ENCODE data around the gene VSIG8.

The VSIG8 gene

DNA sequence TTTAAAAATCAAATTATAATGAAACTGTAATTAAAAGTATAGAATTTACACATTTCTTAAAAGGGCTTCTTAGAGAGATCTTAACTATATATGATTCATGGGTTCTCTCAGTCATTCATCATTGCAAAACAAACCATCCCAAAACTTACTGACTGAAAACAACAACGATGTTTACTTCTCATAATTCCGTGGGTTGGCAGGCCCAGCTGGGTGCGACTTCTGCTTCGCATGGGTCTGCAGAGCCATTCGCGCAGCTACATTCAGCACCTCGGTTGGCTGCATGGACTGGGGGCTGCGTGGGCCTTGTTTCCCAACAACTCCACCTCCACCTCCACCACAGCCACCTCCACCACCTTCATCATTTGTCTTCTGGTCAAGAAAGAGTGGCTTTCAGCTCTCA is 31.7 kb downstream of the VSIG8 start:
- no peak for DNase-seq
- TF ChIP-seq, protein P1, sequence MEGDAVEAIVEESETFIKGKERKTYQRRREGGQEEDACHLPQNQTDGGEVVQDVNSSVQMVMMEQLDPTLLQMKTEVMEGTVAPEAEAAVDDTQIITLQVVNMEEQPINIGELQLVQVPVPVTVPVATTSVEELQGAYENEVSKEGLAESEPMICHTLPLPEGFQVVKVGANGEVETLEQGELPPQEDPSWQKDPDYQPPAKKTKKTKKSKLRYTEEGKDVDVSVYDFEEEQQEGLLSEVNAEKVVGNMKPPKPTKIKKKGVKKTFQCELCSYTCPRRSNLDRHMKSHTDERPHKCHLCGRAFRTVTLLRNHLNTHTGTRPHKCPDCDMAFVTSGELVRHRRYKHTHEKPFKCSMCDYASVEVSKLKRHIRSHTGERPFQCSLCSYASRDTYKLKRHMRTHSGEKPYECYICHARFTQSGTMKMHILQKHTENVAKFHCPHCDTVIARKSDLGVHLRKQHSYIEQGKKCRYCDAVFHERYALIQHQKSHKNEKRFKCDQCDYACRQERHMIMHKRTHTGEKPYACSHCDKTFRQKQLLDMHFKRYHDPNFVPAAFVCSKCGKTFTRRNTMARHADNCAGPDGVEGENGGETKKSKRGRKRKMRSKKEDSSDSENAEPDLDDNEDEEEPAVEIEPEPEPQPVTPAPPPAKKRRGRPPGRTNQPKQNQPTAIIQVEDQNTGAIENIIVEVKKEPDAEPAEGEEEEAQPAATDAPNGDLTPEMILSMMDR (IDR thresholded peaks at IDR 0.05) = no peak
- Mint-ChIP-seq H3K36me3 (ENCODE audit: low read depth) (no peaks in the 10 kb centered on the region), H3K4me1 (peaks cover 4% of the 10 kb centered on the region), H3K27me3 (ENCODE audit: low read depth, poor library complexity) (peaks cover 39% of the 10 kb centered on the region), H3K9me3 (no peaks in the 10 kb centered on the region), H3K4me3 (no peak overlapping the region), H3K27ac (no peak overlapping the region)

DNA sequence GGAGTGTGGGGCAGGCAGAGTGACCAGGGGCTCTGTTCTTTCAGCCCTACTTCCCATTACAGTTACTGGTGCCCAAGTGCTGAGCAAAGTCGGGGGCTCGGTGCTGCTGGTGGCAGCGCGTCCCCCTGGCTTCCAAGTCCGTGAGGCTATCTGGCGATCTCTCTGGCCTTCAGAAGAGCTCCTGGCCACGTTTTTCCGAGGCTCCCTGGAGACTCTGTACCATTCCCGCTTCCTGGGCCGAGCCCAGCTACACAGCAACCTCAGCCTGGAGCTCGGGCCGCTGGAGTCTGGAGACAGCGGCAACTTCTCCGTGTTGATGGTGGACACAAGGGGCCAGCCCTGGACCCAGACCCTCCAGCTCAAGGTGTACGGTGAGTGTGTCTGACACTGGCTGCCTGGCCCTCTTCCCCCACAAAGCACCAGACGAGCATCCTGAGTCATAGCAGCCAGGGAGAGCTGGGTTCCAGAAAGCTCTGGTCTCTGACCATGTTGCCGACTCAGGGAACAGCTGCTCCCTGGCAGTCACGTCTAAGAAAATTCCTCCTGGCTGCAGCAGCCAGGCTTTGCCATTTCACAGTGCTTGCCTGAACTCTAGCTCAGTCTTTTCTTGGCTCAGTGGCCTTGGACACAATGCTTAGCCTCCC is 32.5 kb downstream of the VSIG8 start:
- Mint-ChIP-seq H3K4me3 (no peak overlapping the region), H3K27ac (no peak overlapping the region), H3K9me3 (no peaks in the 10 kb centered on the region), H3K27me3 (ENCODE audit: low read depth, poor library complexity) (peaks cover 39% of the 10 kb centered on the region), H3K36me3 (ENCODE audit: low read depth) (no peaks in the 10 kb centered on the region), H3K4me1 (peaks cover 10% of the 10 kb centered on the region)
- TF ChIP-seq, protein P1 (IDR thresholded peaks at IDR 0.05) = no peak
- DNase-seq = no peak

DNA sequence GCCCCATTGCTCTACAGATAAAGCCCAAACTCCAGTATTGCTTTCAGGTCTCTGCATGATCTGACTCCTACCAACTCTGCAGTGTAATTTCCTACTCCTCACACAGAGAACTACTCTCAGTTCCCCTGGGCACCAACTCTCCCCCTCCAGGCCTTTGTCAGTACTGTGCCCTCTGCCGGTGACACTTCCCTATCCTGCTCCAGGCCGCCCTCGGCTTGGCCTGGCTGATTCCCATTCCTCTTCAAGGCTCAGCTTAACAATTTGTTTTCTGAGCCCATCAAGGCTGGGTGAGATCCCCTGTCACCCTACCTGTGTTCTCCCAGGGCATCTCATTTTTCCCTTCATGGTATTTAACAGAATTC is 33.2 kb downstream of the VSIG8 start:
- H3K36me3 Mint-ChIP-seq (ENCODE audit: low read depth) = no peaks in the 10 kb centered on the region
- no peak overlapping the region for H3K4me3 Mint-ChIP-seq
- no peak overlapping the region for H3K27ac Mint-ChIP-seq
- peak; percentile 52 for DNase-seq
- no peaks in the 10 kb centered on the region for H3K9me3 Mint-ChIP-seq
- H3K27me3 Mint-ChIP-seq (ENCODE audit: low read depth, poor library complexity) = peaks cover 43% of the 10 kb centered on the region
- H3K4me1 Mint-ChIP-seq = peaks cover 14% of the 10 kb centered on the region
- TF ChIP-seq, protein P1 (IDR thresholded peaks at IDR 0.05) = peak; percentile 43

DNA sequence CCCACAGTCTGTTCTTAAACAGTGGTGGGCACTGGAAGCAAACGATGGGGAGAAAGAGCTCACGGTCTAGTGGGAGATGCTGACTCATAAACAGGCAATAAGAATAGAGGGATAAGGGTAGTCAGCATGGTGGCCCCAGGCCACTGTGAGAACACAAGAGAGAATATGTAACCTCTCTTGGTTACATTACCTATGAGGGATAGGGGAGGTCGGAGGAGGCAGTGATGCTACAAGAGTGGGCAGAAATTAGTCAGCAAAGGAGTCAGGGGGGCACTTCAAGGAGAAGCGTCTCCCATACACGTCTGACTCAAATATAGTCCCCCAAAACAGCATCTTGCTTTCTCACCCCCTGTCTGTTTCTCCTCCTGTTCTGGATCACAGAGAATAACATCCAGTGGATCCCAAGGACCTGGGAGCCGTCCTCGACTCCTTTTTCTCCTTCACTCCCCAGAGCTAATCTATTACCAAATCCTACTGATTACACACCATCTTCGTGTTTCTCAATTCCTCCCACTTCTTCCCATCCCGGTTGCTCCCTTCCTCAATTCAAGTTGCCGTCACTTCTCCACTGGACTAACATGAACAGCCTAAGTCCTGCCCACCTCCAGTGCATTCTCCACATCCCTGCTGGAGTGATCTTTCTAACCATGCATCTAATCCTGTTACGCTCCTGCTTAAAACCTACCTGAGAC is 33.7 kb downstream of the VSIG8 start:
- no peak overlapping the region for H3K4me3 Mint-ChIP-seq
- no peaks in the 10 kb centered on the region for H3K36me3 Mint-ChIP-seq (ENCODE audit: low read depth)
- H3K27ac Mint-ChIP-seq = no peak overlapping the region
- no peak for DNase-seq
- H3K9me3 Mint-ChIP-seq = no peaks in the 10 kb centered on the region
- H3K4me1 Mint-ChIP-seq = peaks cover 15% of the 10 kb centered on the region
- peaks cover 48% of the 10 kb centered on the region for H3K27me3 Mint-ChIP-seq (ENCODE audit: low read depth, poor library complexity)
- TF ChIP-seq, protein P1 (IDR thresholded peaks at IDR 0.05) = no peak

DNA sequence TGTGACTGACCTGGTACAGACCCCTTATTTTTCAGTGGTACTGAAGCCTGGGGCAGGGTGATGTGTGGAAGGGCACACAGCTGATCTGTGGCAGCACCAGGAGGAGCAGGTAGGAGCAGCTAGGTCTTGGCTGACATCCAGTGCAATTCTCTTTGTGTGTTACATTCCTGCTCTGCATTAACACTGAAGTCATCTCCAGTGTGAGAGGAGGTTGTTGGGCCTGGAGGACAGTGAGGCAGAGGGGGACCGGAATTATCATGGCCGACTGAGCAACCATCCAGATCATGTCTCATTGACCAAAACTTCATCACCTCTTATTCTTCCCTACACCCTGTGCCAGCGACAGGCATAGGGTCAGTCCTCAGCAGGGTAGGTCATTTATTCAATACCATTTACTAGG is 34.3 kb downstream of the VSIG8 start:
- peaks cover 53% of the 10 kb centered on the region for H3K27me3 Mint-ChIP-seq (ENCODE audit: low read depth, poor library complexity)
- H3K27ac Mint-ChIP-seq = no peak overlapping the region
- TF ChIP-seq, protein P1 (IDR thresholded peaks at IDR 0.05) = no peak
- H3K36me3 Mint-ChIP-seq (ENCODE audit: low read depth) = no peaks in the 10 kb centered on the region
- no peaks in the 10 kb centered on the region for H3K9me3 Mint-ChIP-seq
- DNase-seq = no peak
- peaks cover 21% of the 10 kb centered on the region for H3K4me1 Mint-ChIP-seq
- H3K4me3 Mint-ChIP-seq = no peak overlapping the region

DNA sequence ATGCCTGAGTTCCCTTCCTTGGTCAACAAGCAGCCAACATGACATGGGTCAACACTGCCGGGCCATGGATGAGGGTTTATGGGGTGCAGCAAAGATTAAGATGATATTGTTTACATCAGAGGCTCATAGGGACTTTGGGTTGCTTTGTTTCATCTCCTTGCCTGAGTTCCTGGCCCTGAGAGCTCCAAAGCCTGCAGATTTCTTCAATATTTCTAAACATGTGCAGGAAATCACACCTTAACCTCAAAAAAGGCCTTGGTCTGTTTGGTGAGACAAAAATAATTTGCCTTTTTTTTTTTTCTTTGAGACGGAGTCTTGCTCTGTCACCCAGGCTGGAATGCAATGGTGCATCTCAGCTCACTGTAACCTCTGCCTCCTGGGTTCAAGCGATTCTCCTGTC is 34.9 kb downstream of the VSIG8 start:
- no peak for DNase-seq
- Mint-ChIP-seq H3K36me3 (ENCODE audit: low read depth) (no peaks in the 10 kb centered on the region), H3K27me3 (ENCODE audit: low read depth, poor library complexity) (peaks cover 55% of the 10 kb centered on the region), H3K9me3 (no peaks in the 10 kb centered on the region), H3K4me3 (no peak overlapping the region), H3K27ac (no peak overlapping the region), H3K4me1 (peaks cover 22% of the 10 kb centered on the region)
- TF ChIP-seq, protein P1 (IDR thresholded peaks at IDR 0.05) = no peak
